DMS 273 treated with DMSO at 0.1 percent for 48 hours (cell line): ENCODE measurements around the gene LAMP1.
"Not testable (repeated sequence)": the region's sequence is repeated elsewhere in the genome, so short reads cannot be mapped to it uniquely, and the experiment has no call there.

Experiments used
- DNase-seq: peaks from one replicate; lab custom pipeline; 2025; lab: John Stamatoyannopoulos, UW

LAMP1 gene

GRCh38 chr13:113327766-113328471 lies 30.9 kb downstream of the LAMP1 start:
- DNase-seq = no peak

- no peak for DNase-seq
Measured at GRCh38 chr13:113328851-113329250, 31.8 kb downstream of the LAMP1 start.

- DNase-seq = no peak
Measured at GRCh38 chr13:113329656-113330312, 32.7 kb downstream of the LAMP1 start.

- no peak for DNase-seq
Measured at GRCh38 chr13:113332615-113333014, 35.6 kb downstream of the LAMP1 start.

GRCh38 chr13:113333076-113333475 lies 36.0 kb downstream of the LAMP1 start:
- no peak for DNase-seq

GRCh38 chr13:113337556-113337955 lies 40.5 kb downstream of the LAMP1 start:
- DNase-seq = no peak

GRCh38 chr13:113337976-113338375 lies 40.9 kb downstream of the LAMP1 start:
- DNase-seq = no peak

- DNase-seq = no peak
Measured at GRCh38 chr13:113338451-113338850, 41.4 kb downstream of the LAMP1 start.

- DNase-seq = no peak
Measured at GRCh38 chr13:113342820-113343691, 46.0 kb downstream of the LAMP1 start.

GRCh38 chr13:113343692-113343968 lies 46.6 kb downstream of the LAMP1 start:
- no peak for DNase-seq

GRCh38 chr13:113345486-113345885 lies 48.4 kb downstream of the LAMP1 start:
- DNase-seq = no peak

- not testable (repeated sequence) for DNase-seq
Measured at GRCh38 chr13:113347736-113348225, 50.7 kb downstream of the LAMP1 start.

- DNase-seq = no peak
Measured at GRCh38 chr13:113348591-113348990, 51.6 kb downstream of the LAMP1 start.

GRCh38 chr13:113349050-113349449 lies 52.0 kb downstream of the LAMP1 start:
- DNase-seq = no peak

- DNase-seq = no peak
Measured at GRCh38 chr13:113349491-113349890, 52.5 kb downstream of the LAMP1 start.

GRCh38 chr13:113350065-113350937 lies 53.3 kb downstream of the LAMP1 start:
- DNase-seq = no peak

GRCh38 chr13:113350938-113351335 lies 53.9 kb downstream of the LAMP1 start:
- no peak for DNase-seq

- no peak for DNase-seq
Measured at GRCh38 chr13:113351514-113352026, 54.5 kb downstream of the LAMP1 start.

GRCh38 chr13:113353254-113353653 lies 56.2 kb downstream of the LAMP1 start:
- no peak for DNase-seq

- no peak for DNase-seq
Measured at GRCh38 chr13:113354831-113355610, 58.0 kb downstream of the LAMP1 start.

- no peak for DNase-seq
Measured at GRCh38 chr13:113355621-113356020, 58.6 kb downstream of the LAMP1 start.
